NCI-H1105 treated with DMSO at 0.1 percent for 48 hours (cell line): Measurements from ENCODE around the gene PPM1H.
A peak's percentile ranks its signal among the peaks of the same experiment; 100 is the strongest.

ENCODE experiments used
- DNase-seq: peaks from one replicate; lab custom pipeline; 2025; lab: John Stamatoyannopoulos, UW

The PPM1H gene

DNA sequence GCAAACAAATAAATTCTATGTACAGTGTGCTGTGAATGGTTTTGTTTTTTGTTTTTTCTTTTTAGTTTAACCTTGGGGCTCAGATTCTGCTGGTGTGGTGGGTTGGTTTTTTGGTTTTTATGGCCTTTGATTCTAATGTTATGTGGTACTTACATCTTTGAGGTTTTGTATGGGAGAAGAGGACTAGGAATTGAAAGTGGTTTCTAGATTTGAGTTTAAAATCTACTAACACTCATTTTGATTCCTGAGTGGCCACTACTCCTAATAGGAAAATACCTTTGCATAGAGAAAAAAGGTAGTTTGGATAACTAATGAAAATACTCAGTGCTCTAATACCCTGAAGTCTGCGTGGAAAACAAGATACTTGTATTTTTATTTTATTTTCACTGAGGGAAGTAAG, 330.6 kb downstream of the PPM1H start:
- DNase-seq: no peak

DNA sequence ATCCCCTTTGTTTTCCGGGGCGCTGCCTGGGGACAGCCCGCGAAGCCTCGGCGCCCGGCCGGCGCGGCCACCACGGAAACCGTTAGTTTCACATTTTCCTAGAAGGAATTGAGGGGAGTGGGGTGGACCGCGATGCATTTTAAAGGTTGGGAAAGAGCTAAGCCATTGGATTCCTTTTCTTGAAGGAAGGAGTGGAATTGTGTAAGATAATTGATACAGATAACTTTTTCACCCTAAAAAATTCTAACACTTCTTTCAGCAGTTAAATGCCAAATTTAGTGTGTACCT, 331.2 kb downstream of the PPM1H start:
- DNase-seq: no peak

DNA sequence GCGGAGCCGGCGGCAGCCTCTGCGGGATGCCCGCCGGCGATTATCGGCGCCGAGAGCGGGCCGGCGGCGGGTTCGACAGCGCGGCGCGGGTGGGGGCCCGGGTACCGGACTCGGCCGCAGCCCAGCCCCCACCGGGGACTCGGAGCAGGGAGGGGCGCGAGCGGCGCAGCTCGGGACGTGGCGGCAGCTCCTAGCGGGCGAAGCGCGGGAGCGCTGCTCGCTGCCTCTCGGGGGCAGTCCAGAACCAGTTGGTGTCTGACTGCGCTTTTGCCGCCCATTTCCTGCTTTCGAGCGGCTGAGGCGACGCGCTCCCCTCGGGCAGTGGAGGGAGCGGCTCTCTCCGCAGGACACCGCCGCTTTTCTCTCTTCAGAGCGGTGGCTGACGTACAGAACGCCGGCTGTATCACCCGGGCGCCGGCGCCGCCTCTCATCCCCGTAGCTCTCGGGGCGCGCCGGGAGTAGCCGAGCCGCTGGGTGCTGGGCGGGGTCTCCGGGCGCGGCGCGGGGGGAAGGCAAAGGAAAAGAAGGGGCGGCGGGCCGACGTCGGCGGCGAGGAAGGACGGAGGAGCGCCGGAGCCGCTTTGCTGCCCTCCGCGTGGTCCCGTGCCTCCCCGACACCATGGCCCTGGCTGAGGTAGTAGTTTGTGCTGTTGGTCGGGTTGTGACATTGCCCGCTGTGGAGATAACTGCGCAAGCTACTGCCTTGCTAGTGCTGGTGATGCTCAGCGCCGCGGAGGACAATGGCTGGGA, 331.7 kb downstream of the PPM1H start:
- peak; percentile 59 for DNase-seq

DNA sequence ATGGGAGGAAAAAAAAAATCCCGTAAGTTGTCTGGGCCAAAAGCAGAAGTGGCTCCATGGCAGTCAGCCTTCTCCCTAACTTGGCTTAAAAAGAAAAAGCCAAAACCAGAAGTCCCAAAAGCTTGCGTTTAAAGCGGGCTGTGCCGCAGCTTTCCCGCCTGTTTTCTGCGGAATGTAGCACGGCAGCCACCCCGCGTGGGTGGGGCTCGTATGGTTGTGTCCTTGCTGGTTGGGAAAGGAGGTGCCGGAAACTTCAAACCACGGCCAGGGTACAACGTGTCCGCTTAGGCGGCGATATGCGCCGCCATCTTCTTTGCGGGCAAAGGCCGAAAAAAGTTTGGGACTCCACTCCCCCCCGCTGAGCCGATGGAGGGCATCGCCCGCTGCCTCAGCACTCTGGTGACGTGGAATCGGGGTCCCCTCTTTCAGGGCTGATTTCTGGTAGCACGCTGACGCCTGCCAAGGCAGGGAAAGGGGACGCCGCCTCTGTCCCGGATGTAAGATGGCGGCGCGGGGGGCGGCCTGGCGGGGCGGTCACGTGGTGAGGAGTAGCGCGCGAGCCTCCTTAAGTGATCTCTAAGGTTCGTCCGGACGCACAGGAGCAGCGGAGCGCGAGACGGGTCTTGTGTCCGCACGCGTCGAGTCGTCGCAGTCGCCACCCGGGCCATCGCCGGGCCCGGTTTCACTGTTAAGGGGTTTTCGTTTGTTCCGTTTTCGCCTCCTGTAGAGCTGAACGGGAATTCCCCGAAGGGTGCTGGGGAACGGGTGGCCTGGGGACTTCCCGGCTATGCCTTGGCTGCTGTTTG, 332.5 kb downstream of the PPM1H start:
- DNase-seq: peak; percentile 89

DNA sequence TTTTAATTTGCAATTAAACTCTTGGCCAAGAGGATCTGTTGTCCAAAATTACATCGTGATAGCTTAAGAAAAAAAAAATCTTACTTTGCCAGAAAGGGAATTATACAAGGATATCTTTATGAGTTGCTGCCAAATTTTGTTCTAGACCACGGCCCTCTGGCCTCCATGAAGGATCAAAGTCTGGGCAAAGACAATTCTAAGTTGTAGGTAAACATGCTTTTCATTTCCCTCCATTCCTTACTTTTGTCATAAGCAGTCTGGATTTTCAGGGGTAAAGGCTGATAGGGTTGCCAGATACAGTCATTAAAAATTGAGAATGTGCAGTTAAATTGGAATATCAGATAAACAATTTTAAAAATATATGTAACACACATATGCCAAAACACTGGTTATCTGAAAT, 333.2 kb downstream of the PPM1H start:
- DNase-seq: no peak

DNA sequence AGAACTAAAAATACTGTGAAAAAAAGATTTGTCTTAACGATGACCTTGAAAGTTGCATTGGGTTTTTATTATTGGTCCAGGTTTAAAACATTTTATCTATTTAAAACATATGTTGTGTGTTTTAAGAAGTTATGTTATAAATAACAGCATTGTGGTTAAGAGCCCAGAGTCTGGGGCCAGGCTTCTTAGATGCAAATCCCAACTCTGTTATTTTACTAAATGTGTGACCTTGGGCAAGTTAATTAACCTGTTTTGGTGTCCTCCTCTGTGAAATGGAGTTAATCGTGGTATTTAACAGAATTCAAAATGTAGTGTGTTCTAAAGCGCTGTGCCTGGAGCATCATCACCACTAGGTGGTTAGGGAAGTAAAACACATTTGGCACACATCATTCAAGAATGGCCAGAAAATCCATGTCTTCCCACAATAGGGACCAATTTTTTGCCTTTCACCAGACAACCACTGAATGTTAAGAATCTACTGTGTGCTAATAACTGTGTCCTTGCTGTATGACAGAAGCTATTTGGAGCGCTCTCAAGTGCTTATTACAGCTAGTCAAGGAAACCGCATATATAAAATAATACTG, 335.0 kb downstream of the PPM1H start:
- DNase-seq: no peak

DNA sequence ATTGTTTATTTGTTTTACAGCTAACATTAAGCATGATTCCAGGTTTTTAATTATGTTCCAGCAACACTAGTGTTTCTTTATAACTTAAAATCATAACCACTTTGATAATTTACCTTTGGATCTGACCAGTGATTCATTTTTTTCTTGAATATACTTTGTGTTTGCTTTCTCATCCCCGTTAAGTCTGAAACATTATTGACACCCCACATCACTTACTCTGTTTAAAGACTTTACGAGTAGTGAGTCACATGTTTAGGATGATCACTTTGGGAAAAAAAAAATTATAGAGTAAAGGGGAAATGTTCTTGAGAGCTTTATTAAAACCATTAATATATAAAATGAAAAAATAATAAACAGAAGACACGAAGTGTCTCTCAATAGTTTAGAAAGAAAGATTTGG, 336.1 kb downstream of the PPM1H start:
- DNase-seq: no peak

DNA sequence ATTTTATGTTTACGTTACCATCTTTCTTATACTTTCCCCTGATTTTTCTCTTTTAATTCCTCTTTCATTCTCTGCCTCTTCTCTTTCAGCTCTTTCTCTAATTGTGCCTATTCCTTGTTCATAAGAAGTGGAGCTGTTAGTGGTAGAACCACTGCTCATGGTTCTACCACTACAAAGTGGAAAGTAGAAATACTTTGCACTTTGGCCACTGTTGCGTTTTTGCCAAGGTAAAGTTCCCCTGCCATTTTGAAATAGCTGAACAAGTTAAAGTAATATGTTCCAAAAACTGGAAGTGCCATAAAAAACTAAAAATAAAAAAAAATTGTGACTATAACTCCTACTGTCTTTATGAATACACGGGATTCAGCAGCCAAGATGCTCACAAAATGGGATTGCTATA, 337.7 kb downstream of the PPM1H start:
- no peak for DNase-seq
